A673 (cell line): ENCODE results near the gene RPS26. TPM values are rescaled to one million over a fixed set of nuclear protein-coding genes. Genes with fewer than 3 reads are reported as not detected.
"Not testable (repeated sequence)": the region's sequence is repeated elsewhere in the genome, so short reads cannot be mapped to it uniquely, and the experiment has no call there.

ENCODE experiments used
- BruUV-seq: library from RNA; stranded (reverse); fragments of 400-500 nt; replicated peaks from 2 replicates; lab custom pipeline; 2021; lab: Mats Ljungman, UMichigan
- CTCF ChIA-PET: fragments of 300-600 bp; sonication (Branson Sonifier 250); formaldehyde crosslinking; loops from one replicate; lab custom pipeline; 2022; ENCODE audit warnings: antibody characterized with exemption; lab: Charles Lee
- POLR2A ChIA-PET: fragments of 300-600 bp; sonication (Branson Sonifier 250); formaldehyde crosslinking; loops from one replicate; lab custom pipeline; 2022; ENCODE audit warnings: antibody characterized with exemption; ENCODE audit not compliant: low non-redundant PET; lab: Charles Lee
- DNase-seq: peaks from one replicate; pipeline ENCODE4 v3.0.0-alpha.2; 2015; ENCODE audit warnings: low spot score
- H3K27ac ChIP-seq: fragments of 200-600 bp; sonication (generic); 2 replicates; pipeline ENCODE4 v1.5.1; 2016; ENCODE audit warnings: mixed run types, low read depth, mild to moderate bottlenecking, mixed read lengths, antibody characterized with exemption, low read length; ENCODE audit not compliant: poor library complexity, severe bottlenecking
- H3K27me3 ChIP-seq: fragments of 200-600 bp; sonication (generic); replicated peaks from 2 replicates; pipeline ENCODE4 v1.6.1; 2017; ENCODE audit warnings: mixed run types, low read depth, mild to moderate bottlenecking, mixed read lengths, antibody characterized with exemption, low read length; ENCODE audit not compliant: insufficient read depth, poor library complexity
- H3K36me3 ChIP-seq: fragments of 200-600 bp; sonication (generic); 2 replicates; pipeline ENCODE4 v1.6.1; 2016; ENCODE audit warnings: mixed run types, mild to moderate bottlenecking, mixed read lengths, antibody characterized with exemption, low read length; ENCODE audit not compliant: insufficient read depth, poor library complexity, severe bottlenecking
- H3K4me1 ChIP-seq: fragments of 200-600 bp; sonication (generic); 2 replicates; pipeline ENCODE4 v1.6.1; 2017; ENCODE audit warnings: mixed run types, mild to moderate bottlenecking, mixed read lengths, antibody characterized with exemption, low read length; ENCODE audit not compliant: insufficient read depth, poor library complexity, severe bottlenecking
- H3K4me3 ChIP-seq: fragments of 200-600 bp; sonication (generic); 2 replicates; pipeline ENCODE4 v1.5.1; 2016; ENCODE audit warnings: low read depth, mixed run types, mild to moderate bottlenecking, mixed read lengths, low read length; ENCODE audit not compliant: poor library complexity, severe bottlenecking
- H3K9me3 ChIP-seq: fragments of 200-600 bp; sonication (generic); 2 replicates; pipeline ENCODE4 v1.6.1; 2016; ENCODE audit warnings: mixed run types, low read depth, mild to moderate bottlenecking, mixed read lengths, antibody characterized with exemption, low read length; ENCODE audit not compliant: poor library complexity, severe bottlenecking
- CTCF ChIP-seq: fragments of 300-800, 200-600 bp; sonication (generic); conservative IDR thresholded peaks from 2 replicates; pipeline ENCODE4 v1.5.1; 2017; ENCODE audit warnings: low read depth, mild to moderate bottlenecking, antibody characterized with exemption, low read length, moderate library complexity, mixed read lengths
- EZH2 ChIP-seq: fragments of 200-600 bp; sonication (generic); IDR thresholded peaks from 2 replicates; pipeline ENCODE4 v1.6.1; 2017; ENCODE audit warnings: borderline replicate concordance, low read depth, mild to moderate bottlenecking, mixed read lengths, antibody characterized with exemption, low read length; ENCODE audit not compliant: poor library complexity, severe bottlenecking
- intact Hi-C: fragments of 100-400 bp; cut with micrococcal nuclease; formaldehyde crosslinking; loops from one replicate; pipeline ENCODE4 v1.10.0; 2022; ENCODE audit not compliant: unreplicated experiment
- total RNA-seq: library from RNA; stranded (reverse); gene quantifications from 2 replicates; pipeline ENCODE4 v1.2.3, GENCODE V29; 2021

The RPS26 gene
- total RNA-seq, 1 experiment from 2014 or later, result 69.9 TPM

DNA sequence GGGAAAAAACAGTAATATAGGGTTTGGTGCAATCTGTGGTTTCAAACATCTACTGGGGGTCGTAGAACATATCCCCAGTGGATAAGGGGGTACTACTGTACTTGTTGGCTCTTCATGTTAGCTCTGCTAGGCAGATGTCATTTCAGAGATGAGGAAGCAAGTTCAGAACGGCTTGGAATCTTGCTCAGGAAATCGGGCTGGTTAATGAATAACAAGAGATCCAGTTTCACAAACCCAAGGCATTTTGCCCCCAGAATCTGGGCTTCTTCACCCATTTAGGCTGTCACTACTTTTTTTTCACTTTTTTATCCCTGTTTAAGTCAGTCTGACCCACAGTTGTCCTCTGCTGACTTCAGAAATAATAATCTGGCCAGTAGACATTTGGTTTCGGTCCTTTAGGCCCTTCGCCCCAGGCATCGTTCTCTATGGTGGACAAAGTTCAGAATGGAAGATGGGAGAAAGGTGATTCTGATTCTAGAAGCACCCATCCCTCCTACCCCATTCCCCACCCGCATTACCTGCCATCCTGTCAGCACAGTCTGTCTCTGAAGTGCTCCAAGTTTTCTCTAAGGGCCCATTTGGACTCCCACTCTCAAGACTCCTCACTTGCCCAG is 40.1 kb upstream of the RPS26 start:
- intact Hi-C loops, result no loop called here
- POLR2A ChIA-PET, result no interaction called here
- no peaks in the 10 kb centered on the region for H3K27me3 ChIP-seq
- DNase-seq, result no peak
- no peaks in the 10 kb centered on the region for H3K36me3 ChIP-seq
- H3K9me3 ChIP-seq, result no peaks in the 10 kb centered on the region
- H3K4me1 ChIP-seq, result peaks cover 3% of the 10 kb centered on the region
- no peak overlapping the region for H3K27ac ChIP-seq
- CTCF ChIA-PET, result no interaction called here
- no TSS peak for BruUV-seq
- H3K4me3 ChIP-seq, result no peak overlapping the region
- TF ChIP-seq CTCF (no peak), EZH2 (no peak)

- DNase-seq, H3K27me3 ChIP-seq, H3K36me3 ChIP-seq, H3K9me3 ChIP-seq, CTCF ChIA-PET, BruUV-seq, H3K4me1 ChIP-seq, H3K4me3 ChIP-seq, intact Hi-C loops, POLR2A ChIA-PET, H3K27ac ChIP-seq: not testable (repeated sequence)
Measured at GRCh38 chr12:56003376-56003775, 38.3 kb upstream of the RPS26 start.

GRCh38 chr12:56004211-56004610 is 37.5 kb upstream of the RPS26 start:
- Histone ChIP-seq H3K36me3 (no peaks in the 10 kb centered on the region), H3K9me3 (no peaks in the 10 kb centered on the region), H3K4me3 (no peak overlapping the region), H3K4me1 (peaks cover 4% of the 10 kb centered on the region), H3K27me3 (no peaks in the 10 kb centered on the region), H3K27ac (no peak overlapping the region)
- intact Hi-C loops, result no loop called here
- BruUV-seq, result no TSS peak
- no peak for TF ChIP-seq EZH2
- no peak for TF ChIP-seq CTCF
- POLR2A ChIA-PET, result no interaction called here
- CTCF ChIA-PET, result no interaction called here
- no peak for DNase-seq
